SK-N-SH treated with all-trans-retinoic acid at 6 μM for 48 hours (cell line): Measurements from ENCODE around the gene AKR1C2.

Experiments used
- ATAC-seq: fragments of 200-7000 bp; cut with Tn5 transposase; 3 replicates; pipeline ENCODE4 v1.9.1; 2020; ENCODE audit warnings: mild to moderate bottlenecking, moderate library complexity
- ESRRG ChIP-seq: fragments of 250-450 bp; sonication (Bioruptor Pico); IDR thresholded peaks from 2 replicates; pipeline ENCODE4 v1.6.1; 2021; ENCODE audit warnings: mild to moderate bottlenecking
- OSR1 ChIP-seq: fragments of 250-450 bp; sonication (Bioruptor Pico); IDR thresholded peaks from 2 replicates; pipeline ENCODE4 v1.8.0; 2022; ENCODE audit warnings: moderate library complexity, mild to moderate bottlenecking, inconsistent platforms
- PPARA ChIP-seq: fragments of 250-450 bp; sonication (Bioruptor Pico); IDR thresholded peaks from 2 replicates; pipeline ENCODE4 v1.5.0; 2020; ENCODE audit warnings: mild to moderate bottlenecking, borderline replicate concordance
- SNAI2 ChIP-seq: fragments of 250-450 bp; sonication (Bioruptor Pico); IDR thresholded peaks from 2 replicates; pipeline ENCODE4 v1.5.0; 2020; ENCODE audit warnings: mild to moderate bottlenecking, moderate library complexity
- ZNF8 ChIP-seq: fragments of 450-650 bp; formaldehyde crosslinking; IDR thresholded peaks from 2 replicates; pipeline ENCODE4 v1.5.0; 2020; ENCODE audit warnings: mild to moderate bottlenecking, moderate library complexity

Gene AKR1C2

DNA sequence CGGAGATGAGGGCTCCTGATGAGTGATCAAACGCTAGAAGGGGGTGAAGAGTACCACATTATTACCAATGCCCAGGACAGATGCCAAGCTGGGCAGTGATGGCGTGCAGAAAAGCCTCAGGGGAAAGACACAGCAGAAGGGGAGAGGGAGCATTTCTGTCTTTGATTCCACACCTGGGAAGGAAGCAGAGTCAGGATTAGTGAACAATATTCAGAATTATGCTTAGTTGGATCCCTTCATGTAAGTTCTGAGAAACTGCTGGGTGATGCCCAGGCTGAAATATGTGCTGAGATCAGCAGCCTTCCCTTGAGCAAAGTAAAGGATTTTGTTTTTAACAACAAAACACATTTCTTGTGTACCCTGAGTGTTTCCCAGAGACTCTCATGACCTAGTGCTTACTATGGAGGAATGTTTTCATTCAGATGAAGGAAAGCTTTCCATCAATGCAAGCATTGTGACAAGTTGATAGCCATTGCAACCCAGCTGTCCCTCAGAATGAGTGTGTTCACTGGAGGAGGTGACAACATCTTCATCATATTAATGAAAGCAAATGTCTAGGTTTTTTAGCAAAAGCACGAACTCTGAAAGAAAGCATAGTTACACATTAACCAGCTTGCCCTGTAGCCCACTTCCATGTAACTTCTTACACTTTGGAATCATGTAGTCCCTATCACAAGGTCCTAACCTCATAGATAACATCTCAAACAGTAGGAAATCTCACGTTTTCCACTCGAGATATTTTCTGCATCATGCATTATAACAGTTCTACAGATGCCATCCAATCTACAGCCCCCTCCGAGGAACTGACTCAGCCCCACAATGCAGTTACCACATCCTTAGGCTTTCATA, 64.2 kb downstream of the AKR1C2 start:
- TF ChIP-seq ESRRG (CRISPR knock-in tag), result no peak
- no peak for TF ChIP-seq OSR1
- TF ChIP-seq PPARA (CRISPR knock-in tag), result no peak
- no peak for TF ChIP-seq SNAI2 (CRISPR knock-in tag)
- TF ChIP-seq ZNF8 (CRISPR knock-in tag), result no peak
- ATAC-seq, result no peak
